HCT116 (cell line): ENCODE measurements around the gene NEURL1.

Experiments used
- POLR2A ChIP-seq: IDR thresholded peaks from 2 replicates; pipeline ENCODE4 v1.7.0; 2011; ENCODE audit warnings: borderline replicate concordance; ENCODE audit not compliant: insufficient read depth, insufficient read length; ENCODE audit errors: extremely low read depth
- POLR2AphosphoS5 ChIP-seq: IDR thresholded peaks from 2 replicates; pipeline ENCODE4 v1.6.1; 2011; ENCODE audit warnings: mild to moderate bottlenecking, low read depth, low read length, moderate library complexity
- TF ChIP-seq, protein P1 (sequence below), 3 experiments: fragments of 200-600 bp in 1 of 3; sonication (generic) in 1 of 3; IDR thresholded peaks in 2 of 3; conservative IDR thresholded peaks in 1 of 3; 2 replicates each; pipeline ENCODE4 v1.5.1; 2012 to 2017; ENCODE audit warnings: low read depth in 2 of 3, low read length in 2 of 3, antibody characterized with exemption in 1 of 3, borderline replicate concordance in 1 of 3, control low read depth in 1 of 3, mild to moderate bottlenecking in 1 of 3, mixed read lengths in 1 of 3, mixed run types in 1 of 3, moderate library complexity in 1 of 3; ENCODE audit not compliant: insufficient read depth in 1 of 3
- TF ChIP-seq, protein P2 (sequence below): IDR thresholded peaks from 2 replicates; pipeline ENCODE4 v1.6.1; 2012

DNA sequence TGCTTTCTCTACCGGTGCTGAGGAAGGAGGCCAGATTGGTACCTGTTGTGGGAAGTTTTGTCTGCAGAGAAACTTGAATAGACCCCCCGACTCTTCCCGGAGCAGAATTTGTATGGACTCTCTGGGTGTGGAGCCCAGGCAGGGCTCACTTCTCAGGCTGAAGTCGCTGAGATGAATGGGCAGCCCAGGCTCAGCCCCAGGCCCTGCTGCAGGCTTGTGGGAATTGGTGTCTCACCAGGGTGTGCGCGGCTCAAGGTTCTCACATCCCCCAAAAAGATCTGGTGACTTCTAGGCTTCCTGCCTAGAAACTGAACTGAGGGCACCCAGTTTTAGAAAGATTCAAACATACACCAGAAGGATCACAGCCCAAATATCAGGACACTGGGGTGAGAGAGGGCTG, 103.5 kb downstream of the NEURL1 start:
- TF ChIP-seq, protein P1, sequence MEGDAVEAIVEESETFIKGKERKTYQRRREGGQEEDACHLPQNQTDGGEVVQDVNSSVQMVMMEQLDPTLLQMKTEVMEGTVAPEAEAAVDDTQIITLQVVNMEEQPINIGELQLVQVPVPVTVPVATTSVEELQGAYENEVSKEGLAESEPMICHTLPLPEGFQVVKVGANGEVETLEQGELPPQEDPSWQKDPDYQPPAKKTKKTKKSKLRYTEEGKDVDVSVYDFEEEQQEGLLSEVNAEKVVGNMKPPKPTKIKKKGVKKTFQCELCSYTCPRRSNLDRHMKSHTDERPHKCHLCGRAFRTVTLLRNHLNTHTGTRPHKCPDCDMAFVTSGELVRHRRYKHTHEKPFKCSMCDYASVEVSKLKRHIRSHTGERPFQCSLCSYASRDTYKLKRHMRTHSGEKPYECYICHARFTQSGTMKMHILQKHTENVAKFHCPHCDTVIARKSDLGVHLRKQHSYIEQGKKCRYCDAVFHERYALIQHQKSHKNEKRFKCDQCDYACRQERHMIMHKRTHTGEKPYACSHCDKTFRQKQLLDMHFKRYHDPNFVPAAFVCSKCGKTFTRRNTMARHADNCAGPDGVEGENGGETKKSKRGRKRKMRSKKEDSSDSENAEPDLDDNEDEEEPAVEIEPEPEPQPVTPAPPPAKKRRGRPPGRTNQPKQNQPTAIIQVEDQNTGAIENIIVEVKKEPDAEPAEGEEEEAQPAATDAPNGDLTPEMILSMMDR (IDR thresholded peaks at IDR 0.05 in 2 of 3, conservative IDR thresholded peaks at IDR 0.05 in 1 of 3; ENCODE audit: borderline replicate concordance in 1 of 3, insufficient read depth in 1 of 3, low read depth in 2 of 3, low read length in 2 of 3), result no peak
- no peak for TF ChIP-seq POLR2AphosphoS5
- TF ChIP-seq, protein P2, sequence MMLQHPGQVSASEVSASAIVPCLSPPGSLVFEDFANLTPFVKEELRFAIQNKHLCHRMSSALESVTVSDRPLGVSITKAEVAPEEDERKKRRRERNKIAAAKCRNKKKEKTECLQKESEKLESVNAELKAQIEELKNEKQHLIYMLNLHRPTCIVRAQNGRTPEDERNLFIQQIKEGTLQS, result no peak
- no peak for TF ChIP-seq POLR2A
